ENCODE data around the gene ZNF524.

ZNF524 gene, protein sequence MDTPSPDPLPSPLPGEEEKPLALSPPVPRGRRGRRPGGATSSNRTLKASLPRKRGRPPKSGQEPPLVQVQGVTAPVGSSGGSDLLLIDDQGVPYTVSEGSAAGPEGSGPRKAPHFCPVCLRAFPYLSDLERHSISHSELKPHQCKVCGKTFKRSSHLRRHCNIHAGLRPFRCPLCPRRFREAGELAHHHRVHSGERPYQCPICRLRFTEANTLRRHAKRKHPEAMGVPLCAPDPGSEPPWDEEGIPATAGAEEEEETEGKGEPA

DNA sequence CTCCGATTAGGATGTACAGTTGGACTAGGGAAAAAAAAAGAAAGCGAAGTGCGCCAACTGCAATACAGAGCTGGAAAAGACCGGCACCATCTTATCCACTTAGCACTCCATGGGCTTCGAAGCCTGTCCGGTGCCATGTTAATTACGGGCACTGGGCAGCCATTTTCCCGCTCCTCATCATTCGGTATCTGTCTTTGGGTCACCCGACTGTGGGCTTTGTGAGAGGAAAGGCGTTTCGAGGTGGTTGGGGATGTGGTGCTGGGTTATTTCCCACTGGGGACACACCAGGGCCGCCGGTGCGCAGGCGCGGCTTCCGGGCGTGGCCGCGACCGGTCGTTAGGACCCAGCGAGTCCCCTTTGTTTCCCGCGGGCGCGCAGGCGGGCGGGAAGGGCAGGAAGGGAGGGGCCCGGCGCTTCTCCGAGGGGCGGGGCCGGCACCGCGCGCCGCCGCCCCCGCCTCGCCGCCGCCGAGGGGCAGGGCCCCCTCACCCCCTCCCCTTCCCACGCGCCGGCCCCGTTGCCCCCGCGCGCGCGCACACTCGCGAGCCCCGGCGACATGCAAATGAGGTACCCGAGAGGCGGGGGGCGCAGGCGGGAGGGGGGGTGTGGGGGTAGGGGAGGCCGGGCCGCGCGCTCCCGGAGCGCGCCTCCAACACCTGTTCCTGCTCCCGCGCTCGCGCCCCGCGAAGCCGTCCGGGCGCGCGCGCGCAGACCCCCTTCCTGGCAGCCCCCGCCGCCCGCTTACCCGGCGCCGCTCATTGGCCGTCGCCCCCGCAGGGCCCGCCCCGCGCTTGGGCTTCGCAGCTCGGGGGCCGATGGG is at the start of gene ZNF524:
Gene ZNF524 (plus strand): TSS at position 447 of the 820 bp plus-strand sequence. CDS start 1,825 bp downstream, outside the sequence.
- DNase-seq (ENCODE audit: low read depth) = peak; percentile 82
- TF ChIP-seq, protein P1, sequence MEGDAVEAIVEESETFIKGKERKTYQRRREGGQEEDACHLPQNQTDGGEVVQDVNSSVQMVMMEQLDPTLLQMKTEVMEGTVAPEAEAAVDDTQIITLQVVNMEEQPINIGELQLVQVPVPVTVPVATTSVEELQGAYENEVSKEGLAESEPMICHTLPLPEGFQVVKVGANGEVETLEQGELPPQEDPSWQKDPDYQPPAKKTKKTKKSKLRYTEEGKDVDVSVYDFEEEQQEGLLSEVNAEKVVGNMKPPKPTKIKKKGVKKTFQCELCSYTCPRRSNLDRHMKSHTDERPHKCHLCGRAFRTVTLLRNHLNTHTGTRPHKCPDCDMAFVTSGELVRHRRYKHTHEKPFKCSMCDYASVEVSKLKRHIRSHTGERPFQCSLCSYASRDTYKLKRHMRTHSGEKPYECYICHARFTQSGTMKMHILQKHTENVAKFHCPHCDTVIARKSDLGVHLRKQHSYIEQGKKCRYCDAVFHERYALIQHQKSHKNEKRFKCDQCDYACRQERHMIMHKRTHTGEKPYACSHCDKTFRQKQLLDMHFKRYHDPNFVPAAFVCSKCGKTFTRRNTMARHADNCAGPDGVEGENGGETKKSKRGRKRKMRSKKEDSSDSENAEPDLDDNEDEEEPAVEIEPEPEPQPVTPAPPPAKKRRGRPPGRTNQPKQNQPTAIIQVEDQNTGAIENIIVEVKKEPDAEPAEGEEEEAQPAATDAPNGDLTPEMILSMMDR (conservative IDR thresholded peaks at IDR 0.05; ENCODE audit: control insufficient read depth, insufficient read depth, low read depth, low read length) = no peak
- H3K4me3 ChIP-seq (ENCODE audit: control insufficient read depth, low read depth, low read length) = peak within 1 kb of the TSS; percentile 87

DNA sequence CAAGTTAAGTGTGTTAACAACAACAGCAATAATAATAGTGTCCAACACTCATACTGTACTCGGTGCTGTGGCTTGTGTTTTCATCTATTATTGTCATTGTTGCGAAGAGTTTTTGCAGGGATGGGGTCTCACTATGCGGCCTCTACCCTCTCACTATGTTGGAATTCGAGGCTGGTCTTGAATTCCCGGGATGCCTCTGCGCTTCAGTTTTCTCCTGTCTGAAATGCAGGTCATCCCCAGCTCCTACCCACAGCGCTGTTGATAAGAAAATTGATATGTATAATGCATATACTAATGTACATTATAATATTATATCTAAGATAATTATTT is 49.8 kb upstream of the ZNF524 start:
- no peak overlapping the region for H3K4me3 ChIP-seq (ENCODE audit: control insufficient read depth, low read depth, low read length)
- TF ChIP-seq, protein P1 (conservative IDR thresholded peaks at IDR 0.05; ENCODE audit: control insufficient read depth, insufficient read depth, low read depth, low read length) = no peak
- DNase-seq (ENCODE audit: low read depth) = no peak

DNA sequence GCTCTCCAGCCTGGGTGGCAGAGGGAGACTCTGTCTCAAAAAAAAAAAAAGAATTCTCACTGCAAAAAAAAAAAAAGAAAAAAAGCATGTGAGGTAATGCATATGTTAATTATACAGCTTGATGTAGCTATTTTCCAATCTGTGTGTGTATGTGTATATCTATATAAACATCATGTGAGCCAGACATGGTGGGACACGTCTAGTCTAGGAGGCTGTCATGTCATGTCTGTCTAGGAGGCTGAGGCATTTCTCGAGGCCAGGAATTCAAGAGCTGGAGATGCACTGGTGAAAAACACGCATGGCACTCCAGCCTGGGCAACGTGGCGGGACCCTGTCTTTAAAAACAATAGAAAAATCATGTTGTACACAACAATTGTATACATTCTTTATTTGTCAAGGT is 47.9 kb upstream of the ZNF524 start:
- no peak overlapping the region for H3K4me3 ChIP-seq (ENCODE audit: control insufficient read depth, low read depth, low read length)
- TF ChIP-seq, protein P1 (conservative IDR thresholded peaks at IDR 0.05; ENCODE audit: control insufficient read depth, insufficient read depth, low read depth, low read length) = no peak
- DNase-seq (ENCODE audit: low read depth) = no peak

DNA sequence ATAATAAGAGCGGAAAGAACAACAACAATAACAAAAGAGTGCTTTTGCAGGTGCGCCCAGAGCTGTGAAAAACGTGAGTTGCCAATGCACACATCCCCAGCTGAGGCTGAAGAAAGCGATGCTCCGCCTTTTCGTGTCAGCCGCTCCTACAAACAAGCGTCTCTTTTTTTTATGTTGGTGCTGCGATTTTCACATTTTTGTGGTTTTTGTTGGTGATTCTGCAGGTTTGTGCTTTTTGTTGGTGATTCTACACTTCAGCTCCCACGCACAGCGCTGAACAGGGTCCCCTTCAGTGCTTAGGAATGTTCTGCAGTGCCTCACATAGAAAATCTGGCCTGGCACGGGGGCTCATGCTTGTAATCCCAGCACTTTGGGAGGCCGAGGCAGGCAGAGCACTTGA is 47.5 kb upstream of the ZNF524 start:
- H3K4me3 ChIP-seq (ENCODE audit: control insufficient read depth, low read depth, low read length) = no peak overlapping the region
- peak; percentile 84 for DNase-seq (ENCODE audit: low read depth)
- TF ChIP-seq, protein P1 (conservative IDR thresholded peaks at IDR 0.05; ENCODE audit: control insufficient read depth, insufficient read depth, low read depth, low read length) = no peak

DNA sequence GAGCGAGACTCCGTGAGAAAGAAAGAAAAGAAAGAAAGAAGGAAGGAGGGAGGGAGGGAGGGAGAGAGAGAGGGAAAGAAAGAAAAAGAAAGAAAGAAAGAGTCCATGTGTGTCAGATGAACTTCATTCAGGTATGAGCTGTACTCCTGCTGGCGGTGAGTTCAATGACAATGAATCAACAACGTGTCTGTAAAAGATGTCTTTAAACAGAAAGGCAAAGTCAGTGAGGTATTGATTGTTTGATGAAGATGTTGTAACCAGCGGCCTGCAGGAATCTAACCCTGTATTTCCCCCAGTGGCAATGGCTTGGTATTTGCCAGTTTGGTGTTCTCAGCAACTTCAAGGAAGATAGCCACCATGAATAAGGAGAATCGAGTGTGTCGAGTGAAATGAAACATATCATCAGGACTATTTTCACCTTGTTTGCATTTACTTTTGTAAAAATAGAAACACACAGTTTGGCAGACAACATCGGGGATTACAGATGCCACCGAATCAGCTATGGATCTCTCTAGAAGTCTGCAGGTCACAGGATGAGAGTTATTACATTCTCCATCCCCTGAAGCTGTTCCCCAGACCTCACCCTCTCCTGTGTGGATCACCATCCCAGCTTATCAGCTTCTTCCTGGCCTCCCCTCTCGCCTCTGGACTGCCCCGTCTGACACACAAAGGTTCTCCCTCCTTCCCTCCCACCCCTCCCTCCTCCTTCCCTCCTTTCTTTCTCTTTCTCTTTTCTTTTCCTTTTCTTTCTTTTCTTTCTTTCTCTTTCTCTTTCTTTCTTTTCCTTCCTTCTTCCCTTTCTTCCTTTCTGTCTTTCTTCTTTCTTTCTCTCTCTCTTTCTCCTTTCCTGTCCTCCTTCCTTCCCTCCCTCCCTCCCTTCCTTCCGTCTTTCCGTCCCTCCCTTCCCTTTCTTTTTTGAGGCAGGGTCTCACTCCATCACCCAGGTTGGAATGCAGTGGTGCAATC is 46.6 kb upstream of the ZNF524 start:
- no peak overlapping the region for H3K4me3 ChIP-seq (ENCODE audit: control insufficient read depth, low read depth, low read length)
- TF ChIP-seq, protein P1 (conservative IDR thresholded peaks at IDR 0.05; ENCODE audit: control insufficient read depth, insufficient read depth, low read depth, low read length) = no peak
- DNase-seq (ENCODE audit: low read depth) = no peak

DNA sequence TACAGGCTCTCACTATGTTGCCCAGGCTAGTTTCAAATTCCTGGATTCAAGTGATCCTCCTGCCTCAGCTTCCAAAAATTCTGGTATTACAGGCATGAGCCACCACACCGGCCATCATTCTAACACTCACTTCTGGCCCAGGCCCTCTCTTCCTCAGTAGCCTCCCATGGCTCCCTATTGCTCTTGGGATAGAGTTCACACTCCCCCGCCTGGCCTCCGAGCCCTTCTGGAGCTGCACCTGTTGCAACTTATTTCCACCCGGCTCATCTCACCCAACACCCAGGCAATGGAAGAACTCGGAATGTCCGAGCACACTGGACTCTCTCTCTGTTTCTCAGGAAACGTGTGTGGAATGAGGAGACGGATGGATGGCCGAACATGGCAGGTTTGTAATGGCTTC is 45.8 kb upstream of the ZNF524 start:
- H3K4me3 ChIP-seq (ENCODE audit: control insufficient read depth, low read depth, low read length) = no peak overlapping the region
- no peak for DNase-seq (ENCODE audit: low read depth)
- TF ChIP-seq, protein P1 (conservative IDR thresholded peaks at IDR 0.05; ENCODE audit: control insufficient read depth, insufficient read depth, low read depth, low read length) = no peak
